Loucy (cell line): ENCODE data around the gene DYRK2.
A peak's percentile ranks its signal among the peaks of the same experiment; 100 is the strongest.

ENCODE experiments used
- H2AFZ ChIP-seq: fragments of 200-600 bp; sonication (generic); 2 replicates; pipeline ENCODE4 v1.6.0; 2016; ENCODE audit warnings: antibody characterized with exemption, mild to moderate bottlenecking, low read length, moderate library complexity
- H3F3A ChIP-seq: fragments of 200-600 bp; 2 replicates; pipeline ENCODE4 v1.6.0; 2016; ENCODE audit warnings: antibody characterized with exemption, low read depth, mild to moderate bottlenecking
- H3K27me3 ChIP-seq: fragments of 200-600 bp; sonication (generic); 2 replicates; pipeline ENCODE4 v1.6.1; 2014; ENCODE audit warnings: low read length, mild to moderate bottlenecking; ENCODE audit not compliant: insufficient read depth, poor library complexity, severe bottlenecking
- H3K36me3 ChIP-seq: fragments of 200-600 bp; sonication (generic); 2 replicates; pipeline ENCODE4 v1.6.1; 2016; ENCODE audit warnings: low read length; ENCODE audit not compliant: insufficient read depth
- H3K4me1 ChIP-seq: fragments of 200-600 bp; sonication (generic); 2 replicates; pipeline ENCODE4 v1.5.1; 2014; ENCODE audit warnings: low read length, mild to moderate bottlenecking; ENCODE audit not compliant: insufficient read depth, poor library complexity, severe bottlenecking
- H3K4me2 ChIP-seq: fragments of 200-600 bp; sonication (generic); 2 replicates; pipeline ENCODE4 v1.6.0; 2014; ENCODE audit warnings: antibody characterized with exemption, low read length, low read depth, mild to moderate bottlenecking; ENCODE audit not compliant: poor library complexity, severe bottlenecking
- H3K4me3 ChIP-seq: fragments of 200-600 bp; sonication (generic); 2 replicates; pipeline ENCODE4 v1.5.1; 2014; ENCODE audit warnings: low read length, mild to moderate bottlenecking, mixed read lengths; ENCODE audit not compliant: poor library complexity, severe bottlenecking
- H3K79me2 ChIP-seq: fragments of 200-600 bp; sonication (generic); 2 replicates; pipeline ENCODE4 v1.6.1; 2014; ENCODE audit warnings: low read length; ENCODE audit not compliant: insufficient read depth
- H3K9ac ChIP-seq: fragments of 200-600 bp; sonication (generic); 2 replicates; pipeline ENCODE4 v1.6.0; 2014; ENCODE audit warnings: mild to moderate bottlenecking, low read depth, low read length, moderate library complexity; ENCODE audit not compliant: poor library complexity, severe bottlenecking
- H3K9me2 ChIP-seq: fragments of 200-600 bp; sonication (generic); replicated peaks from 2 replicates; pipeline ENCODE4 v1.6.1; 2016; ENCODE audit warnings: low read depth, low read length, mixed read lengths
- H3K9me3 ChIP-seq: fragments of 200-600 bp; sonication (generic); 2 replicates; pipeline ENCODE4 v1.6.1; 2014; ENCODE audit warnings: mild to moderate bottlenecking, antibody characterized with exemption, low read length, low read depth; ENCODE audit not compliant: insufficient read depth
- H4K20me1 ChIP-seq: fragments of 200-600 bp; sonication (generic); 2 replicates; pipeline ENCODE4 v1.6.0; 2014; ENCODE audit warnings: antibody characterized with exemption, low read length, mild to moderate bottlenecking; ENCODE audit not compliant: insufficient read depth, poor library complexity, severe bottlenecking
- CTCF ChIP-seq: fragments of 200-600 bp; sonication (generic); conservative IDR thresholded peaks from 2 replicates; pipeline ENCODE4 v1.5.1; 2014; ENCODE audit warnings: mild to moderate bottlenecking, antibody characterized with exemption, low read length
- EZH2phosphoT487 ChIP-seq: fragments of 200-600 bp; IDR thresholded peaks from 2 replicates; pipeline ENCODE4 v1.6.1; 2018; ENCODE audit warnings: antibody characterized with exemption, mild to moderate bottlenecking, moderate library complexity, borderline replicate concordance

Gene DYRK2

DNA sequence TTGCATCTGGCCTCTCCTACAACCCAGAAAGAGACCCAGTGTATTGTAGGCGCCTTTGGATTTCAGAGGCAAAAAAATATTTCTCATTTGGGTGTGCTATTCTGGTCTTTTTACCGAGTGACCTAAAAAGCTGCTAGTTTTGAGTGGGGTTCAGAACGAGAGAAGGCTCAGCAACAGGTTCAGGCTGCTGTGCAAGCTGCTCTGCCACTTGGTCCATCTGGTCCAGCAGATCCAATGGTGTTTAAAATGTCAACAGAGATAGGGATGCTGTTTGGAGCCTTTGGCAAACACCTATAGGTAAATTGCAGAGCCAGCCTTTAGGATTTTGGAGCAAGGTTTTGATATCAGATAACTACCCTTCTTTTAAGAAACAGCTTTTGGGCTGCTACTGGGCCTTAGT is 25.3 kb upstream of the DYRK2 start:
- no peak overlapping the region for H3K4me2 ChIP-seq
- H2AFZ ChIP-seq: no peak overlapping the region
- TF ChIP-seq EZH2phosphoT487 (no peak), CTCF (no peak)
- no peaks in the 10 kb centered on the region for H3K9me3 ChIP-seq
- no peaks in the 10 kb centered on the region for H3K9me2 ChIP-seq
- H4K20me1 ChIP-seq: no peaks in the 10 kb centered on the region
- no peaks in the 10 kb centered on the region for H3K36me3 ChIP-seq
- H3F3A ChIP-seq: no peaks in the 10 kb centered on the region
- no peaks in the 10 kb centered on the region for H3K27me3 ChIP-seq
- no peak overlapping the region for H3K9ac ChIP-seq
- no peaks in the 10 kb centered on the region for H3K4me1 ChIP-seq
- H3K4me3 ChIP-seq: no peak overlapping the region
- H3K79me2 ChIP-seq: no peaks in the 10 kb centered on the region

DNA sequence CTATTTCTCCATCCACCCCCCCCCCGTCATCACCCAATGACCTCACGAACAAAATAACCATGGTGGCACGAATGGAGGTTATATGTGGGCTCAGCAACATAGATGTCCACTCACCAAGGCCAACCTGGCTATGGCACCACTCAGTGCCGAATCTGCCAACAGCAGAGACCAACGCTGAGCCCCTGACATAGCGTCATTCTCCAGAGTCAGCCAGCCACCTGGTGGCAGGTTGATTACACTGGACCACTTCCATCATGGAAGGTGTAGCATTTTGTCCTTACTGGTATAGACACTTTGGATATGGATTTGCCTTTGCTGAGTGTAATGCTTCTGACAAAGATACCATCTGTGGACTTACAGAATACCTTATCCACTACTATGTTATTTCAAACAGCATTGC is 24.2 kb upstream of the DYRK2 start:
- no peaks in the 10 kb centered on the region for H4K20me1 ChIP-seq
- no peak overlapping the region for H3K4me2 ChIP-seq
- peak; percentile 25; the same call in 1 of the 2 replicates for TF ChIP-seq CTCF
- TF ChIP-seq EZH2phosphoT487: no peak
- H3K9me3 ChIP-seq: no peaks in the 10 kb centered on the region
- H3K36me3 ChIP-seq: no peaks in the 10 kb centered on the region
- no peak overlapping the region for H3K9ac ChIP-seq
- H3K4me1 ChIP-seq: peaks cover 1% of the 10 kb centered on the region
- H3K4me3 ChIP-seq: no peak overlapping the region
- H3K27me3 ChIP-seq: no peaks in the 10 kb centered on the region
- H2AFZ ChIP-seq: no peak overlapping the region
- H3K9me2 ChIP-seq: no peaks in the 10 kb centered on the region
- no peaks in the 10 kb centered on the region for H3K79me2 ChIP-seq
- H3F3A ChIP-seq: no peaks in the 10 kb centered on the region

DNA sequence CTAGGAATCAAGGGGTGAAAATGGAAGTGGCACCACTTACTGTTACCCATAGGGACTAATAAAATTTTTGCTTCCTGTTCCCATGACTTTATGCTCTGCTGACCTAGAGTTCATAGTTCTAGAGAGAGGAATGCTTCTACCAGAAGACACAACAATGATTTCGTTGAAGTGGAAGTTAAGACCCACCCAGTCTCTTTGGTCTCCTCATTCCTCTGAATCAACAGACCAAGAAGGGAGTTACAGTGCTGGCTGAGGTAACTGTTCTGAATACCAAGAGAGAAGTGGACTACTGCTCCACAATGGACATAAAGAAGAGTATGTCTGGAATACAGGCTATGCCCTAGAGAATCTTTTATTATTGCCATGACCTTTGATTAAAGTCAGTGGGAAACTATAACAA is 23.5 kb upstream of the DYRK2 start:
- Histone ChIP-seq H3F3A (peaks cover under 1% of the 10 kb centered on the region; the same call in 1 of the 2 replicates), H3K9me2 (no peaks in the 10 kb centered on the region), H4K20me1 (no peaks in the 10 kb centered on the region), H3K9ac (no peak overlapping the region), H3K4me3 (no peak overlapping the region), H3K4me2 (no peak overlapping the region), H3K27me3 (no peaks in the 10 kb centered on the region), H3K9me3 (no peaks in the 10 kb centered on the region), H2AFZ (0 out of 2 replicates have a peak overlapping the region, but pooled peaks have one; percentile 20), H3K36me3 (no peaks in the 10 kb centered on the region), H3K4me1 (peaks cover 8% of the 10 kb centered on the region), H3K79me2 (no peaks in the 10 kb centered on the region)
- TF ChIP-seq CTCF (no peak), EZH2phosphoT487 (no peak)
